Trophoblast cell (in vitro differentiated cells and primary cell): Measurements from ENCODE around the gene MAP3K10.
"Not testable (repeated sequence)": the region's sequence is repeated elsewhere in the genome, so short reads cannot be mapped to it uniquely, and the experiment has no call there.

Experiments used
- DNase-seq, 2 donors: peaks; one replicate each; pipeline ENCODE4 v3.0.0-alpha.2; 2016
- H2AFZ ChIP-seq: 2 replicates; pipeline ENCODE4 v1.6.1; 2013; ENCODE audit warnings: low read length, moderate library complexity, mild to moderate bottlenecking; ENCODE audit not compliant: insufficient read depth, poor library complexity
- H2AK5ac ChIP-seq: 2 replicates; pipeline ENCODE4 v1.6.1; 2013; ENCODE audit warnings: mild to moderate bottlenecking, low read length
- H2BK120ac ChIP-seq: 2 replicates; pipeline ENCODE4 v1.6.1; 2013; ENCODE audit warnings: low read length, mild to moderate bottlenecking, moderate library complexity; ENCODE audit not compliant: insufficient read depth, poor library complexity
- H2BK12ac ChIP-seq: 2 replicates; pipeline ENCODE4 v1.6.1; 2013; ENCODE audit warnings: mild to moderate bottlenecking, low read length, moderate library complexity
- H2BK5ac ChIP-seq: 2 replicates; pipeline ENCODE4 v1.6.1; 2013; ENCODE audit warnings: low read length, low read depth, moderate library complexity, mild to moderate bottlenecking; ENCODE audit not compliant: poor library complexity
- H3K14ac ChIP-seq: 2 replicates; pipeline ENCODE4 v1.6.1; 2013; ENCODE audit warnings: mild to moderate bottlenecking, low read length
- H3K18ac ChIP-seq: 2 replicates; pipeline ENCODE4 v1.6.1; 2013; ENCODE audit warnings: mild to moderate bottlenecking, low read length
- H3K23ac ChIP-seq: 2 replicates; pipeline ENCODE4 v1.6.1; 2013; ENCODE audit warnings: low read length
- H3K27ac ChIP-seq: 2 replicates; pipeline ENCODE4 v1.5.1; 2013; ENCODE audit warnings: low read depth, mild to moderate bottlenecking, inconsistent platforms, low read length, moderate library complexity
- H3K27me3 ChIP-seq: 2 replicates; pipeline ENCODE4 v1.6.1; 2013; ENCODE audit warnings: inconsistent platforms, mild to moderate bottlenecking, low read length, moderate library complexity; ENCODE audit not compliant: insufficient read depth
- H3K36me3 ChIP-seq, 2 experiments: 1 replicate in 1 of 2; 2 replicates in 1 of 2; pipeline ENCODE4 v1.6.1; 2013; ENCODE audit warnings: low read length in 2 of 2, mild to moderate bottlenecking in 2 of 2, moderate library complexity in 1 of 2; ENCODE audit not compliant: insufficient read depth in 2 of 2, control insufficient read depth in 1 of 2
- H3K4ac ChIP-seq: 2 replicates; pipeline ENCODE4 v1.6.1; 2013; ENCODE audit warnings: low read depth, mild to moderate bottlenecking, low read length, moderate library complexity
- H3K4me1 ChIP-seq, 2 experiments: 1 replicate in 1 of 2; 2 replicates in 1 of 2; pipeline ENCODE4 v1.6.1; 2013; ENCODE audit warnings: low read length in 2 of 2, mild to moderate bottlenecking in 2 of 2, moderate library complexity in 1 of 2; ENCODE audit not compliant: insufficient read depth in 2 of 2, control insufficient read depth in 1 of 2
- H3K4me2 ChIP-seq: 2 replicates; pipeline ENCODE4 v1.6.1; 2013; ENCODE audit warnings: inconsistent platforms, mild to moderate bottlenecking, low read length, moderate library complexity
- H3K4me3 ChIP-seq: 2 replicates; pipeline ENCODE4 v1.5.1; 2013; ENCODE audit warnings: mild to moderate bottlenecking, low read depth, low read length, inconsistent platforms
- H3K79me1 ChIP-seq: one replicate; pipeline ENCODE4 v1.6.1; 2013; ENCODE audit warnings: low read length
- H3K79me2 ChIP-seq: 2 replicates; pipeline ENCODE4 v1.6.1; 2013; ENCODE audit warnings: low read length, mild to moderate bottlenecking; ENCODE audit not compliant: control insufficient read depth, insufficient read depth, poor library complexity
- H3K9ac ChIP-seq: 2 replicates; pipeline ENCODE4 v1.6.1; 2013; ENCODE audit warnings: mild to moderate bottlenecking, low read length
- H3K9me3 ChIP-seq: 2 replicates; pipeline ENCODE4 v1.6.1; 2013; ENCODE audit warnings: low read depth, mild to moderate bottlenecking, control low read depth, inconsistent platforms, low read length; ENCODE audit not compliant: insufficient read depth
- H4K12ac ChIP-seq: 2 replicates; pipeline ENCODE4 v1.6.1; 2013; ENCODE audit warnings: low read depth, mild to moderate bottlenecking, low read length, moderate library complexity
- H4K8ac ChIP-seq: 2 replicates; pipeline ENCODE4 v1.6.1; 2013; ENCODE audit warnings: low read depth, mild to moderate bottlenecking, low read length, moderate library complexity
- H4K91ac ChIP-seq: one replicate; pipeline ENCODE4 v1.6.1; 2013; ENCODE audit warnings: low read depth, mild to moderate bottlenecking, low read length, moderate library complexity
- WGBS: extraction: QIAGEN DNeasy Blood & Tissue Kit; methylation state at CpG from one replicate; pipeline ENCODE4 v1.1.7; 2013; ENCODE audit warnings: missing lambda C conversion rate; ENCODE audit not compliant: insufficient read length, insufficient coverage; ENCODE audit errors: extremely low coverage; 5-methylcytosine and 5-hydroxymethylcytosine counted together

MAP3K10 gene

GRCh38 chr19:40144947-40145748 is 46.1 kb upstream of the MAP3K10 start:
- Histone ChIP-seq H3K79me1 (no peaks in the 10 kb centered on the region), H3K4me1 (no peaks in the 10 kb centered on the region), H3K23ac (no peak overlapping the region), H3K4me2 (no peak overlapping the region), H3K4ac (no peak overlapping the region), H4K8ac (no peak overlapping the region), H3K36me3 (no peaks in the 10 kb centered on the region), H3K18ac (no peak overlapping the region), H2BK12ac (no peak overlapping the region), H3K79me2 (no peaks in the 10 kb centered on the region), H2AFZ (no peak overlapping the region), H2BK120ac (no peak overlapping the region), H4K91ac (no peak overlapping the region), H3K4me3 (no peak overlapping the region), H3K9me3 (no peaks in the 10 kb centered on the region), H2BK5ac (no peak overlapping the region), H3K9ac (no peak overlapping the region), H4K12ac (no peak overlapping the region), H2AK5ac (no peak overlapping the region), H3K14ac (no peak overlapping the region), H3K27me3 (no peaks in the 10 kb centered on the region), H3K27ac (no peak overlapping the region)
- no peak for DNase-seq
- 100% methylated on average over 1 of the region's 5 CpGs for WGBS

GRCh38 chr19:40145749-40146029 is 45.5 kb upstream of the MAP3K10 start:
- not testable (repeated sequence) for H3K23ac ChIP-seq, H3K79me2 ChIP-seq, H3K18ac ChIP-seq, H3K36me3 ChIP-seq, H2AK5ac ChIP-seq, H3K27ac ChIP-seq, H3K27me3 ChIP-seq, H2AFZ ChIP-seq, H2BK12ac ChIP-seq, H4K91ac ChIP-seq, H2BK120ac ChIP-seq, H3K79me1 ChIP-seq, H3K4me2 ChIP-seq, H4K12ac ChIP-seq, DNase-seq, H3K9me3 ChIP-seq, H2BK5ac ChIP-seq, H3K14ac ChIP-seq, H3K4me1 ChIP-seq, H4K8ac ChIP-seq, H3K4ac ChIP-seq, H3K9ac ChIP-seq, H3K4me3 ChIP-seq
- WGBS = no CpG with 5 or more reads among the region's 6 CpGs

GRCh38 chr19:40147338-40147692 is 43.9 kb upstream of the MAP3K10 start:
- H3K4ac ChIP-seq = no peak overlapping the region
- no peak overlapping the region for H2BK5ac ChIP-seq
- H4K91ac ChIP-seq = no peak overlapping the region
- no peaks in the 10 kb centered on the region for H3K4me1 ChIP-seq
- H3K36me3 ChIP-seq = no peaks in the 10 kb centered on the region
- H3K79me2 ChIP-seq = no peaks in the 10 kb centered on the region
- no peak overlapping the region for H3K9ac ChIP-seq
- H3K14ac ChIP-seq = no peak overlapping the region
- no peak overlapping the region for H3K4me3 ChIP-seq
- H3K23ac ChIP-seq = no peak overlapping the region
- no CpG with 5 or more reads among the region's 2 CpGs for WGBS
- H3K27me3 ChIP-seq = no peaks in the 10 kb centered on the region
- no peaks in the 10 kb centered on the region for H3K79me1 ChIP-seq
- H2AK5ac ChIP-seq = no peak overlapping the region
- H3K27ac ChIP-seq = no peak overlapping the region
- no peak overlapping the region for H2BK12ac ChIP-seq
- H2BK120ac ChIP-seq = no peak overlapping the region
- DNase-seq = no peak
- no peak overlapping the region for H3K4me2 ChIP-seq
- no peak overlapping the region for H2AFZ ChIP-seq
- H4K12ac ChIP-seq = no peak overlapping the region
- no peak overlapping the region for H3K18ac ChIP-seq
- no peak overlapping the region for H4K8ac ChIP-seq
- no peaks in the 10 kb centered on the region for H3K9me3 ChIP-seq

- H3K27me3 ChIP-seq = no peaks in the 10 kb centered on the region
- H3K79me2 ChIP-seq = no peaks in the 10 kb centered on the region
- no peaks in the 10 kb centered on the region for H3K79me1 ChIP-seq
- no peak overlapping the region for H3K27ac ChIP-seq
- H3K9ac ChIP-seq = no peak overlapping the region
- no peak overlapping the region for H2BK120ac ChIP-seq
- DNase-seq = peak; percentile 6 to 34
- no peak overlapping the region for H3K14ac ChIP-seq
- H4K12ac ChIP-seq = no peak overlapping the region
- H3K4ac ChIP-seq = no peak overlapping the region
- H3K4me1 ChIP-seq = no peaks in the 10 kb centered on the region
- no peak overlapping the region for H4K8ac ChIP-seq
- no peak overlapping the region for H4K91ac ChIP-seq
- H3K4me3 ChIP-seq = no peak overlapping the region
- H2AFZ ChIP-seq = no peak overlapping the region
- no peak overlapping the region for H3K18ac ChIP-seq
- no peak overlapping the region for H2BK5ac ChIP-seq
- no peak overlapping the region for H3K23ac ChIP-seq
- H3K36me3 ChIP-seq = no peaks in the 10 kb centered on the region
- no peaks in the 10 kb centered on the region for H3K9me3 ChIP-seq
- H3K4me2 ChIP-seq = no peak overlapping the region
- WGBS = no CpG with 5 or more reads among the region's 21 CpGs
- no peak overlapping the region for H2BK12ac ChIP-seq
- H2AK5ac ChIP-seq = no peak overlapping the region
Observed at GRCh38 chr19:40147693-40148347, 43.4 kb upstream of the MAP3K10 start.
